Astrocyte of the cerebellum (primary cell): ENCODE results near the gene DCP2.

Experiments
- DNase-seq: peaks from one replicate; pipeline ENCODE4 v3.0.0-alpha.2; 2011; ENCODE audit warnings: low read depth
- H3K4me3 ChIP-seq: 2 replicates; pipeline ENCODE4 v1.5.1; 2011; ENCODE audit warnings: mild to moderate bottlenecking, low read depth, low read length, moderate library complexity
- in situ Hi-C: cut with HindIII; loops from 2 replicates; pipeline ENCODE4 v1.10.0; 2017; ENCODE audit warnings: low sequenced_read_pairs
- TF ChIP-seq, protein P1 (sequence below): IDR thresholded peaks from 2 replicates; pipeline ENCODE4 v1.5.1; 2012; ENCODE audit warnings: low read length, low read depth, moderate library complexity, mild to moderate bottlenecking; ENCODE audit errors: missing control alignments

The DCP2 gene

GRCh38 chr5:112934366-112934663 lies 42.3 kb upstream of the DCP2 start:
- TF ChIP-seq, protein P1, sequence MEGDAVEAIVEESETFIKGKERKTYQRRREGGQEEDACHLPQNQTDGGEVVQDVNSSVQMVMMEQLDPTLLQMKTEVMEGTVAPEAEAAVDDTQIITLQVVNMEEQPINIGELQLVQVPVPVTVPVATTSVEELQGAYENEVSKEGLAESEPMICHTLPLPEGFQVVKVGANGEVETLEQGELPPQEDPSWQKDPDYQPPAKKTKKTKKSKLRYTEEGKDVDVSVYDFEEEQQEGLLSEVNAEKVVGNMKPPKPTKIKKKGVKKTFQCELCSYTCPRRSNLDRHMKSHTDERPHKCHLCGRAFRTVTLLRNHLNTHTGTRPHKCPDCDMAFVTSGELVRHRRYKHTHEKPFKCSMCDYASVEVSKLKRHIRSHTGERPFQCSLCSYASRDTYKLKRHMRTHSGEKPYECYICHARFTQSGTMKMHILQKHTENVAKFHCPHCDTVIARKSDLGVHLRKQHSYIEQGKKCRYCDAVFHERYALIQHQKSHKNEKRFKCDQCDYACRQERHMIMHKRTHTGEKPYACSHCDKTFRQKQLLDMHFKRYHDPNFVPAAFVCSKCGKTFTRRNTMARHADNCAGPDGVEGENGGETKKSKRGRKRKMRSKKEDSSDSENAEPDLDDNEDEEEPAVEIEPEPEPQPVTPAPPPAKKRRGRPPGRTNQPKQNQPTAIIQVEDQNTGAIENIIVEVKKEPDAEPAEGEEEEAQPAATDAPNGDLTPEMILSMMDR, result no peak
- DNase-seq, result no peak
- H3K4me3 ChIP-seq, result no peak overlapping the region
- in situ Hi-C loops, result no loop called here

DNA sequence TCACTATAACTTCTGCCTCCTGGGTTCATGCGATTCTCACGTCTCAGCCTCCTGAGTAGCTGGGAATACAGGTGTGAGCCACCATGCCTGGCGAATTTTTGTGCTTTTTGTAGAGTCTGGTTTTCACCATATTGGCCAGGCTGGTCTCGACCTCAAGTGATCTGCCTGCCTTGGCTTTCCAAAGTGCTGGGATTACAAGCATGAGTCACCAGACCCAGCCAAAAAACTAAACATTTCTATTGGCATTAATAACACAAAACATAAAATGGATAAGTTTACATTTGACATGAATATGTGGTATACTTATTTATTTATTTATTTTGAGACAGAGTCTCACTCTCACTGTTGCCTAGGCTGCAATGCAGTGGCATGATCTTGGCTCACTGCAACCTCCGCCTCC lies 40.9 kb upstream of the DCP2 start:
- in situ Hi-C loops, result no loop called here
- TF ChIP-seq, protein P1, result no peak
- no peak overlapping the region for H3K4me3 ChIP-seq
- no peak for DNase-seq

DNA sequence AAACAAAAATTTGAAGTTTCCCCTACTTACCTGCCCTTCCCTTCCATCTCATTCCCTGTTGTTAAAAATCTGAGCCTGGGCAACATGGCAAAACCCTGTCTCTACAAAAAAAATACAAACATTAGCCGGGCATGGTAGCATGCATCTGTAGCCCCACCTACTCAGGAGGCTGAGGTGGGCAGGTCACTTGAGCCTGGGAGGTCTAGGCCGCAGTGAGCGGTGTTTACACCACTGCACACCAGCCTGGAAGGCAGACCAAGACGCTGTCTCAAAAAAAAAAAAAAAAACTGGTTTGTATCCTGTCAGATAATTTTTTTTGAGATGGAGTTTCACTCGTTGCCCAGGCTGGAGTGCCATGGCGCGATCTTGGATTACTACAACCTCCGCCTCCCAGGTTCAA lies 38.3 kb upstream of the DCP2 start:
- no peak overlapping the region for H3K4me3 ChIP-seq
- DNase-seq, result no peak
- TF ChIP-seq, protein P1, result no peak
- in situ Hi-C loops, result no loop called here

DNA sequence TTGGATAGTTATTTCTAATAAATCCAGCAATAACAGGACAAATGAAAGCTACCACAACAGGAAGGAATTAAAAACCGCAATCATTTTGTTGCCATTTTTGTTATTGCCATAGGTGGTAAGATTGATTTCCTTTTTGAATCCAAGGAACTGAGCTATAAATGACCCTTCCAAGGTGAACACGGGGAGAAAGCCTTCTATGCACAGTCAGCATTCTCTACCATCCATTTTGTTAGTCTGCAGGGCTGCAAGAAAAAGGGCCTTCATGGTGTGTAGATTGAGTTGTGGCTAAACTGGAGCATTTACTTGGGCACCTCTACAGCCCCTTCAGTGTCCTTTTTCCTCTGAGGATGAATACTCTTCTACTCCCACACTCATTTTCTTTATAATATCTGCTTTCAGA lies 35.9 kb upstream of the DCP2 start:
- TF ChIP-seq, protein P1, result no peak
- no peak overlapping the region for H3K4me3 ChIP-seq
- DNase-seq, result no peak
- in situ Hi-C loops, result no loop called here

GRCh38 chr5:112948458-112948857 lies 28.1 kb upstream of the DCP2 start:
- no peak overlapping the region for H3K4me3 ChIP-seq
- TF ChIP-seq, protein P1, result no peak
- in situ Hi-C loops, result no loop called here
- DNase-seq, result no peak

- in situ Hi-C loops, result no loop called here
- no peak for DNase-seq
- TF ChIP-seq, protein P1, result no peak
- H3K4me3 ChIP-seq, result no peak overlapping the region
These were observed 25.4 kb upstream of the DCP2 start for GRCh38 chr5:112951124-112951702.

GRCh38 chr5:112956606-112957005 lies 20.0 kb upstream of the DCP2 start:
- TF ChIP-seq, protein P1, result no peak
- in situ Hi-C loops, result no loop called here
- no peak for DNase-seq
- no peak overlapping the region for H3K4me3 ChIP-seq
